GM18505 (cell line): ENCODE results near the gene RDH13.

Source experiments
- ATAC-seq: cut with Tn5 transposase; IDR thresholded peaks from one replicate; pipeline ENCODE4 v1.9.1; 2021; ENCODE audit not compliant: unreplicated experiment
- POLR2A ChIP-seq: IDR thresholded peaks from 4 replicates; pipeline ENCODE4 v1.6.1; 2011; ENCODE audit warnings: borderline replicate concordance; ENCODE audit not compliant: insufficient read depth, insufficient read length; ENCODE audit errors: extremely low read depth

RDH13 gene

GRCh38 chr19:55088021-55088451, 25.1 kb upstream of the RDH13 start:
- no peak for TF ChIP-seq POLR2A
- no peak for ATAC-seq

- TF ChIP-seq POLR2A: no peak
- ATAC-seq: no peak
These were observed 24.6 kb upstream of the RDH13 start for GRCh38 chr19:55087542-55087901.

GRCh38 chr19:55086730-55087541, 24.0 kb upstream of the RDH13 start:
- TF ChIP-seq POLR2A: no peak
- no peak for ATAC-seq

- no peak for ATAC-seq
- TF ChIP-seq POLR2A: no peak
These were observed 23.2 kb upstream of the RDH13 start for GRCh38 chr19:55085923-55086715.

GRCh38 chr19:55084416-55084815, 21.5 kb upstream of the RDH13 start:
- TF ChIP-seq POLR2A: no peak
- no peak for ATAC-seq

GRCh38 chr19:55083004-55083850, 20.3 kb upstream of the RDH13 start:
- no peak for ATAC-seq
- TF ChIP-seq POLR2A: no peak

GRCh38 chr19:55082020-55082851, 19.3 kb upstream of the RDH13 start:
- ATAC-seq: no peak
- TF ChIP-seq POLR2A: no peak

GRCh38 chr19:55081770-55082019, 18.7 kb upstream of the RDH13 start:
- no peak for TF ChIP-seq POLR2A
- ATAC-seq: no peak

GRCh38 chr19:55080968-55081769, 18.2 kb upstream of the RDH13 start:
- TF ChIP-seq POLR2A: no peak
- peak; percentile 60 for ATAC-seq

GRCh38 chr19:55080121-55080967, 17.4 kb upstream of the RDH13 start:
- TF ChIP-seq POLR2A: no peak
- ATAC-seq: no peak

- TF ChIP-seq POLR2A: no peak
- no peak for ATAC-seq
These were observed 16.6 kb upstream of the RDH13 start for GRCh38 chr19:55079400-55080038.
